Measurements from ENCODE around the gene GPC3.

The GPC3 gene

GRCh38 chrX:133933316-133933715, 52.1 kb downstream of the GPC3 start:
- H3K4me3 ChIP-seq (ENCODE audit: low read depth, low read length) = no peak overlapping the region

GRCh38 chrX:133929836-133930464, 55.4 kb downstream of the GPC3 start:
- no peak overlapping the region for H3K4me3 ChIP-seq (ENCODE audit: low read depth, low read length)

- H3K4me3 ChIP-seq (ENCODE audit: low read depth, low read length) = no peak overlapping the region
Measured at GRCh38 chrX:133928365-133928764, 57.0 kb downstream of the GPC3 start.

GRCh38 chrX:133926809-133927208, 58.6 kb downstream of the GPC3 start:
- H3K4me3 ChIP-seq (ENCODE audit: low read depth, low read length) = no peak overlapping the region

GRCh38 chrX:133926099-133926498, 59.3 kb downstream of the GPC3 start:
- H3K4me3 ChIP-seq (ENCODE audit: low read depth, low read length) = no peak overlapping the region

- no peak overlapping the region for H3K4me3 ChIP-seq (ENCODE audit: low read depth, low read length)
Measured at GRCh38 chrX:133924548-133924947, 60.8 kb downstream of the GPC3 start.

GRCh38 chrX:133923548-133923947, 61.8 kb downstream of the GPC3 start:
- no peak overlapping the region for H3K4me3 ChIP-seq (ENCODE audit: low read depth, low read length)

- H3K4me3 ChIP-seq (ENCODE audit: low read depth, low read length) = no peak overlapping the region
Measured at GRCh38 chrX:133923113-133923512, 62.3 kb downstream of the GPC3 start.

GRCh38 chrX:133922390-133922771, 63.0 kb downstream of the GPC3 start:
- H3K4me3 ChIP-seq (ENCODE audit: low read depth, low read length) = no peak overlapping the region

GRCh38 chrX:133921764-133922389, 63.5 kb downstream of the GPC3 start:
- no peak overlapping the region for H3K4me3 ChIP-seq (ENCODE audit: low read depth, low read length)

- H3K4me3 ChIP-seq (ENCODE audit: low read depth, low read length) = no peak overlapping the region
Measured at GRCh38 chrX:133921086-133921485, 64.3 kb downstream of the GPC3 start.

GRCh38 chrX:133918361-133918771, 67.0 kb downstream of the GPC3 start:
- H3K4me3 ChIP-seq (ENCODE audit: low read depth, low read length) = no peak overlapping the region

- H3K4me3 ChIP-seq (ENCODE audit: low read depth, low read length) = no peak overlapping the region
Measured at GRCh38 chrX:133916984-133917722, 68.2 kb downstream of the GPC3 start.

- no peak overlapping the region for H3K4me3 ChIP-seq (ENCODE audit: low read depth, low read length)
Measured at GRCh38 chrX:133913658-133914388, 71.6 kb downstream of the GPC3 start.

- no peak overlapping the region for H3K4me3 ChIP-seq (ENCODE audit: low read depth, low read length)
Measured at GRCh38 chrX:133913009-133913408, 72.4 kb downstream of the GPC3 start.

GRCh38 chrX:133911825-133912495, 73.4 kb downstream of the GPC3 start:
- no peak overlapping the region for H3K4me3 ChIP-seq (ENCODE audit: low read depth, low read length)

- H3K4me3 ChIP-seq (ENCODE audit: low read depth, low read length) = no peak overlapping the region
Measured at GRCh38 chrX:133910539-133910938, 74.9 kb downstream of the GPC3 start.

- no peak overlapping the region for H3K4me3 ChIP-seq (ENCODE audit: low read depth, low read length)
Measured at GRCh38 chrX:133909888-133910287, 75.5 kb downstream of the GPC3 start.

GRCh38 chrX:133908223-133908955, 77.0 kb downstream of the GPC3 start:
- no peak overlapping the region for H3K4me3 ChIP-seq (ENCODE audit: low read depth, low read length)

GRCh38 chrX:133907606-133908005, 77.8 kb downstream of the GPC3 start:
- no peak overlapping the region for H3K4me3 ChIP-seq (ENCODE audit: low read depth, low read length)
